C1 segment of cervical spinal cord (tissue), 14 donors: ENCODE measurements around the gene GRM8.

ENCODE experiments used
- DNase-seq, 14 donors: peaks; one replicate each; lab custom pipeline; 2025; lab: John Stamatoyannopoulos, UW

The GRM8 gene

DNA sequence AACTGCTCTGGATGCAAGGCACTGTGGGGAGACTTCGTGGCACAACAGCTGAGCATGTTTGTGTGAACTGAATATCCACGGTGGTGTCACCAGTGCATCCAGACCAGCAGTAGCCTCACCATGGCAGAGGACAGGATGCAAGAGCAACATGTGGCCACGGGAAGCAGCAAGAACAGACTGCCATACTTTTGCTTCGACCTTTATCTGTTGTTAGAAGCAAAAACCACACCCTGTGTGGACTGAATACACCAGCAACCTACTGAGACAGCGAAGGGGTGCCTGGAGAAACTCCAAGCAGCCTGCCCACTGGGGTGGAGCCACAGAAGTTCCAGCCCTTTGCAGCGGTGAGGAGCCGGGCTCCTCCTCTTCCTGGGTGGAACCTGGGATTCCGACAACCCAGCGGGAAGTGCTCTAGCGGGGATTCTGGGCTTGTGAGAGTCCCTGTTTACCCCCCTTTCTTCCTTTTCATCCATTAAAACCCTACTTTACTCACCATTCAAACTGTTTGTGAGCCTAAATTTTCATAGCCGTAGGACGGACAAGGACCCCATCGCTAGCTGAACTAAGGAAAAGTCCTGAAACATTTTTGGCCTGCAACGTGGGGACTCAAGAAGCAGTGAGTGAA is 584.9 kb downstream of the GRM8 start:
- no peak for DNase-seq

DNA sequence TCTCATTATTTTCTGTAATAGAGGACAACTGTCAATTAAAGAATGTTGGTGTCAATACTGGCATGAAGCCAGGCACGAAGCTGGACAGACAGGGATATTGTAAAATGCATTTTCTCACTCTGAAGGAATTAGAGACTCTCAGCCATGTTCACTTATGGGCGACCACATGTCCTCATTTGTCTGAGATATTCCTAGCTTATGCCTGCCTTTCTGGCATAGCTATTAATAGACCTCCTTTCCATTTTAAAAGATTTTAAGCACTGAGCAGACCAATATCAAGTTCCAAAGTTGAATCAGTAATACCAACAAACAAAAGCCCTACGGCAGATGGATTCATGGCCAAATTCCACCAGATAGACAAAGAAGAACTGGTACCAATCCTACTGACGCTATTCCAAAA is 589.9 kb downstream of the GRM8 start:
- DNase-seq: no peak

DNA sequence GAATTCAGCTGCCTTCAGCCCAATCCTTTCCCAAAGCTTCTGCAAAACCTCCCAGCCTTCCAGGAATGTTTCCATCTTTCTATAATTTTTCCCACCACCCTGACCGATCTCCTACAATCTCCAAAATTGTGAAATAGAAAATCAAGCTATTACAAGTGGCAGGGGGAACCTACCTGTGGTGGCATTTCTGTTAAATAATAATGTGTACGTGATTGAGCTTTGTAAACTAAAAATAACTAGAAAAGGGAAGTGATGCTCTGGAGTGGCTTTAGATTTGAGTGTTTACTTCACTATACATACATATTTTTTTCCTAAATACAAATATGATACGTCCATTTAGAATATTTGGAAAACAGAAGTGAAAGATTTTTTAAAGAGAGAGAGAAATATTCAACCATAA is 593.6 kb downstream of the GRM8 start:
- no peak for DNase-seq

DNA sequence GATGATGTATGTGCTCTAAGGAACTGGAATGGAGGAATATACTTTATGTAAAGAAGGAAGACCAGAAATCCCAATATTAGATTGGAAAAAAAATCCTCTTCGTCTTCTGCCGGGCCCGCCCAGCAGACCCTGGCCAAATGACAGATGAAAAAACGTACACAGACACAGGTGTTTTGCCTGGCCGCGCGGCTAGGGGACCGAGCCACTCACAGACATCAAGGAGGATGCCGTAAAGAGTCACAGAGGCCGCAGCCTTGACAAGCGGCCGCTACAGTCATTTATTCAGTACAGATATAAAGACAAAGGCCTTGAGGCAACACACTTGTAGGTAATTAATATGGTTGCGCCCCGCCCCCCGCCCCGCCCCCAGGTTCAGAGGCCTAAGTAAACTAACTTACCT is 594.1 kb downstream of the GRM8 start:
- DNase-seq: no peak

DNA sequence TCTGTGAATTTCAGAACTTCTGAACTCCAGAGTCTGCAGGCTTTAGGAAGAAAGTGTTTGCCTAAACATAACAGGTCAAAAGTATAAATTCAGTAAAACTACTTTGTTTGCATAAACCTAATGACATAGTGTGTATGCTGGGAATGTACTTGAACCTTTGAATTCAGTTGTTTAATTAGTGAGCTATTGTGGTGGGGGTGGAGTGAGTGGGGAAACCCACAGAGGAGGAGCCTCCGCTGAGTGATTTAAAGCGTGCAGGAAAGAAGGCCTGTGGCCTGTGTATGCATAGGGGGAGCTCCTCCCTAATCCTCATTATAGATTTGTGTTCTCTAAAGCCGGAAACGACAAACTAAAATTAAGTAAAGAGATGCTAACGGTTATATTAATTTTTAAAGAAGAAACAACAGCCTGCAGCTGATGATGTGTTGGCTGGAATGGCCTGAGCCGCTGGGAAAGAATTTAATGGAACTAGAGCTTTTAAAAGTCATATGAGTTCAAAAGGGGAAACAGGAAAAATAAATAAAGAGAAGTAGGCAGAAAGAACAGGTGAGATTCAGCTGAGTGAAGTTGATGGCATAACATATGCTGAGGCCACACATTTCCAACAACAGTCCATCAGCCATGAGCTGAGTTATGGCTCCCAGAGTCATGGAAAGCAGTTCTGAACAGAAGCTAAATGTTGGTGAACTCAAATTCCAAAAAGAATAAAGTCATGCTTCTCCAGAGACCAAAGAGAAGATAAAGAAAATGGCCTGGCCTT is 595.0 kb downstream of the GRM8 start:
- DNase-seq: no peak

DNA sequence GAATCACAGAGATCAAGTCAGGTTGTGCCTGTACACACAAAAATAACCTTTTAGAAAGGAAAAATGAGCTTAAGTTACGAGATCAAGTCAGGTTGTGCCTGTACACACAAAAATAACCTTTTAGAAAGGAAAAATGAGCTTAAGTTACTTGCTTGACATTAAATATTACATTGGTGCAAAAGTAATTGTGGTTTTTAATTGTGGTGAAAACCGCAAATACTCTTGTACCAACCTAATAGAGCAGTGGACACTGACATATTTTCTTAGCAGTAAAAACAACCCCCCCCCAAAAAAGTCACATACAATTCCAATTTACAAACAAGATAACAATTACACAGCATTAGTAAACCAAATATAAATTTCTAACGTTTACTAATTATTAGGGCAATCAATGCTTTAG is 595.6 kb downstream of the GRM8 start:
- no peak for DNase-seq

DNA sequence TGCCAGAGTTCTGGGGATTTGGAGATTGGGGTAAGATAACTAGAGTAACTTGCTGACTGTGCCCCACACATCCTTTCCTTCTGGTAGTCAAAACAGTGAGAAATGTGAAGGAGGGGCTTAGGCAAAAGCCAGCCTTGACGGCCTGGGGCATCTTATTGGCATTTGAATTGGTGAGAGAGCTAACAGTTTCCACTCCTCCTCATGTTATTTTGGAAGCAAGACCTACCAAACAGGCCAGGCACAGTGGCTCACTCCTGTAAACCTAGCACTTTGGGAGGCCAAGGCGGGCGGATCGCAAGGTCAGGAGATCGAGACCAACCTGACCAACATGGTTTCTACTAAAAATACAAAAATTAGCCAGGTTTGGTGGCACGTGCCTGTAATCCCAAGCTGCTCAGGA is 596.6 kb downstream of the GRM8 start:
- no peak for DNase-seq

DNA sequence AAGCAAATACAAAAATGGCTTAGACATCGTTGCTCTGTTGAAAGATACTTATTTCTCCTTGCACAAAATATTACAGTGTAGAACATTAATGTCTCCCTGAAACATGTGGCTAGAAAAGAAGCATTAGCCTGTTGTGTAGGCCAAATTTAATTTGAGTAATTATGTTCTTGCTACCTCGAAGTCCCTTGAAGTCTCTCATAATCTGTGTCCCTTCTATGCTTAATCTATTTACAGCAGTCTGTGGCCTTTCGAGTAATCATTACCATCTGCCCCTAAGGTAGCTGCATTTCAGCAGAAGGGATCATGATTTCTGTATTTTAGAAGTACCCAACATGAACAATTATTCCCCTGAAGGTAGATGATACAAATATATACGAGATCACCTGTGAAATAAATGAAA is 615.2 kb downstream of the GRM8 start:
- DNase-seq: no peak

DNA sequence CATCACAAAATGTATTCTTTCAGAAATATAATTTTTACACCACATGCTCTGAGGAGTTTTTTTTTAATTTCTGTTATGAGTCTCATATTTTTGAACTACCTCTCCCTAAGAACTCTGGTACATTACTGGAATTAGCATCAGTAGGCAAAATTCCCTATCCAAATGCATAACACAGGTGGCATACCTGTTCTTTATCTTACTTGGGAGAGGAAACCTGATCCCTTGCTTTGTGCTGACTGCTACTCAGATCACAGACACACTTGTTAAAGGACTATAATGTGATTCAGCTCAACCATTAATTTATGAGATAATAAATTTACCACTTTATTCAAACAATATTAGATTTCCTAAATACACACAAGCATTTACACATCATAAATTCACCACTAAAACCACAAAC is 617.2 kb downstream of the GRM8 start:
- DNase-seq: no peak

DNA sequence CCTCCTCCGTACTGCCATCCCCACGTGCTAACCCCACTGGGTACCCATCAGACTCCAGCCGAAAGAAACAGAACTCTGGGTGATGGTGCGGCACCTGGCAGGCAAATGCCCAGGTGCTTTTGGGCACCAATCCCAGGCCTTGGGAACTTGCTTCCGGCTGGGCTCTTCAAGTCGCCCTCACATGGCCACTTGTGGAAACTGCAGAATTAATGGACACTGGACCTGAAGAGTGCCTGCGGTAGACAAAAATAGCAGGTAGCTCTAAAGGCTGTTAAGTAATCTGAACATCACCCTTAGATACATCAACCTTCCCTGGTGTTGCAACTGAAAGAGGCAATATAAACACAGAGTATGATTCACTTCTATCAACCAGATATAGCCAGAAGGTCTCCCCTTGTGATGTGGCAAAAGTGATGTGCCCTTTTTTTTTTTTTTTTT is 644.4 kb downstream of the GRM8 start:
- DNase-seq: no peak

DNA sequence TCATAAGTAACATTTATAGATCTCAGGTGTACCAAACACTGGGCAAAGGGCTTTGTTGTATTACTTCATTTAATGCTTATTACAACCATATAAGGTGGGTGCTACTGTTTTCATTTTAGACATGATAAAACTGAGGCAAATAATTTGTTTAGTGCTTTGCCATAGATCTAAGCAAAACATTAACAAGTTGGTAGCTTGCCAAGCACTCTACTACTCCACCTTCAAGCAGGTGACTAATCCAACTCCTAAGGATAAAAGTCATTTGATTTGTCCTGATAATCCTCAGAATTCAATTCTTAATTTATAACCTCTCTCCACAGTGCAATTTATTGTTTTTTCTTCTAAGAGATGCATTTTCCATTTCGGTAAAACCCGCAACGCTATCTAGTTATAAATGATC is 646.4 kb downstream of the GRM8 start:
- DNase-seq: no peak

DNA sequence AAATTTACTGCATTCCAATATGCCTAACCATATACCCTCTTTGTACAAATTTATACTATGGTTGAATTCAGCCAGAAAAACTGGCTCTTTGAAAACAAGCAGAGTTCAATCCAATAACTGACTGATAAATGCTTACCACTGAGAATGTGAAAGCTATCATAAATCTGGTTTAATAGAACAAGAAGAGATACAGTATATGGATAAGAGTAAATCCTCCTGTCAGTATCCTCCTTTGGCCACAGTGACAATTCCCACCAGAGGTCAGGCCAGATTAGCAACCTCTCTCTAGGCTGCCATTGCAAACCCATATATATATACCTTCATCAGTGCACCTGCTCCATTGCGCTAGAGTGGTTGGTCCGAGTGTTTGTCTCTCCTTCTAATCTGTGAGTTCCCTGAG is 647.2 kb downstream of the GRM8 start:
- DNase-seq: no peak

DNA sequence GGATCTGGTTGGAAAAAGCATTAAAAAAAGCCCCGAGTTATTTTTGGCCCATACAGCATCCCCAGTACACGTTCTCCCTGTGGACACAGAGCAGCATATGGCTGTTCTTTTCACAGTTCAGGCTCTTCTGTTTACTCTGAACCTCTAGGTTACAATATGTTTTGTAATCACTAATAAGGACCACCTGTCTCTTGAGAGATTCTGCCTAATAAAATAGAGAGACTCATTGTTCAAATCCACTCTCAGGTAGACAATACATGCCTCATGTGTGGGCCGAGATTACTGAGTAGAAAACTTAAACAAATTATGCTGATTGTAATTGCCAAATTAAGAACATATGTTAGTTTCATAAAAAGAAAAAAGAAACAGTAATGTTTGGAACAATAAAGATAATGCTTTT is 647.7 kb downstream of the GRM8 start:
- no peak for DNase-seq

DNA sequence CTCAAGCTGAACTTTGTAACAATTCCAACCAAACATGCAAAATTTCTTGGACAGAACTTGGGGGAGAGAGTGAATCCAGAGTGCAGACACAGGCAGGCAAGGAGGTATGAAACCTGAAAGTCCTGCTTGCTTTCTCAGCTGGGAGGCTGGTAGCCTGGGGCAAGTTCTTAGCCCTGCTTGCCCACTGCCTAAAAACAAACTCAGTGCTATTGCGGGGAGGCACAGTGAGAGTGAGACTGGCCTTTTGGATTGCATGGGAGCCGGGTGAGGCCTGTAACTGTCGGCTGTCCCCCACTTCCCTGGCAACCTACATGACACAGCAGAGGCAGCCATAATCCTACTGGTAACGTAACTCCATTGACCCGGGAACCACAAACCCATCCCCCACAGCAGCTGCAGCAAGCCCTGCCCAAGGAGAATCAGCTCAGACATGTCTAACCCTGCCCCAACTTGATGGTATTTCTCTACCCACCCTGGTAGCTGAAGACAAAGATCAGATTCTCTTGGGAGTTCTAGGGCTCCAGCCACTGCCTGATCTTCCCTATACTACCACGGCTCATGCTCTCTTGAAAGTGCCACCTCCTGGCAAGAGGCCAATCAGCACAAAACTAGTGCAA is 663.6 kb downstream of the GRM8 start:
- DNase-seq: no peak

DNA sequence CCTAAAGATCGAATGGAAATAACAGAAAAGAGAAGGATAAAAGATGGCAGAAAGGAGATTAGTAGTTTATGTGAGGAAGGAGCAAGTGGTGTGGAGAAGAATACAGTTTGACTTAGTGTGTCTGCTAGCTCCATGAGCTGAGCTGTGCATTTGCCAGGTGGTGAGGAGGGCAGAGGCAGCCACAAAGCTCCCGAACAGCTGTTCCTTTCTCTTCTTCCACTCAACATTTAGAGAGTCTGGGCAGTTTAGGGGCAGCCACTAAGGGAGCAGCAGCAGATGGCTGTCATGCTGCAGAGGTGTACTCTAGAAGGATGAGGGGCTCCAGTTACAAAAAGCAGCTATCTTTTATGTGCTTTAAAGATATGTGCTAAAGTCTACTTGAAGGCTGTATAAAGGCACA is 674.4 kb downstream of the GRM8 start:
- no peak for DNase-seq

DNA sequence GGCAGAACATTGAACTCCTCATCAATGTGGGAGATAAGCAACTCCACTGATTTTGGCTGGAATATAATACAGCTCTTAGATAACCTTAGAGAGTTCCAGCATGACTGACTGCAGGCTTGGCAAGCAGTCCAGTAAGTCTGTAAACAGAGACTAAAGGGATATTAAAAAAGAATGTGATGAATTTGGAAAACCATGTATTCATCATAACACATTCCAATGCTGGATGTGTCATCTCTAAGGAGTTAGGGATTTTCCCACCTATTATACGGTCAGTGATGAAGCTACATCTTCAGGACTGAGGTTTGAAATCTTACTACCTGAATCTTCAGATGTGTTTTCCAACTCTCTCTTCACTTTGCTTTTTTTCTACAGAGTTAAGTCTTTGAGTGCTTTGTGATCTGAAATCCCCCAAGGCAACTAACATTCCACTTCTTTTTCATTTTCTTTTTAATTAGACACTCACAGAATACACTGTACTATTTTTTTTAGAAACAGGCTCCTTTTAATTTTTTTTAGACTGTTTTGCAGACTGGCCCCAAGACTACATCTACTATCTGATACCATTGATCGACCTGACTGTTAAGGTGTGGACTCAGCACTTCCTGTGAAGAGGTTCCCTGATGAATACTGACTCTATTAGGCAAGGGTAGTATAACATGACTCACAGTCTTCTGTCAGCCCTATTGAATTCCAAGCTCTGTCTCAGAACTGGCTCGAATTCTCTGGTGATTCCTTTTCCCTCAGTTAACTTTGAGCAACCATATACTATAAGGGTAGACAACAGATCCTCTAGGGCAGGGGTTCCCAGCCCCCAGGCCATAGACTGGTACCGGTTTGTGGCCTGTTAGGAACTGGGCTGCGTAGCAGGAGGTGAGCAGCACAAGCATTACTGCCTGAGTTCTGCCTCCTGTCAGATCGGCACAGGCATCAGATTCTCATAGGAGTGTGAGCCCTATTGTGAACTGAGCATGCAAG is 678.2 kb downstream of the GRM8 start:
- no peak for DNase-seq

DNA sequence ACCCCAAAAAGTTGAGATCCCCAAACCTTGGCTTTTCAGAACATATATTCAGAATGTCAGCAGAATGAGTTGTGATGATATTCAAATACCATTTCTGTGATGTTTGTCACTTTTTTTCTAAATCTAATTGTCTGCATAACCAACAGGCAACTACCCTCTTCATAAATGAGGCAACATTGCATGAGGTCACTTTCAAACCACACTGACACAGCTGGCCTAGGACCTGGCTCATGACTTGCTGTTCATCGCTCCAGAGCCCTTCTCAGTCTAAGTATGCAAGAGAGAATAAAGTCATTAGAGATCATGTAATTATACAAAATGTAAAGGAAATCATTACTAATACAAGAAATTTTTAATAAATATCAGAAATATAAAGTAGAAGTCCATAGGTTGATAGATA is 681.9 kb downstream of the GRM8 start:
- no peak for DNase-seq

DNA sequence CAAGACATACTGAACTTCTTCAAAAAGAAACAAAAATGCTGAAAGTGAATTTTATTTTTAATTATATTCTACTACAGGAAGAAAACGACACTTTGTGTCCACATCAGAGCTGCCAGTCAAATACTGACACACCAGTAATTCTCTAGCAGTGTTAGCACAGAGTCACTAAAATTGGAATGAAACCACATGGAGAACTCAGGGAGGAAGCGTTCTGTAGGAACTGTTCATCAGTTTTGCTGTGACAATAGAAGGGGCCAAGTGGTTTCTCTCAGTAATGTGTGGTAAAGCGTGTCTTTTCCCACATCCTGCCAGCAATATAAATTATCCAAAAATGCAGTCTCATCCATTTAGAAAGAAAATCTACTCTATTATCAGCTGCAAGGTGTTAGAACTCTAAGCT is 683.3 kb downstream of the GRM8 start:
- DNase-seq: no peak

DNA sequence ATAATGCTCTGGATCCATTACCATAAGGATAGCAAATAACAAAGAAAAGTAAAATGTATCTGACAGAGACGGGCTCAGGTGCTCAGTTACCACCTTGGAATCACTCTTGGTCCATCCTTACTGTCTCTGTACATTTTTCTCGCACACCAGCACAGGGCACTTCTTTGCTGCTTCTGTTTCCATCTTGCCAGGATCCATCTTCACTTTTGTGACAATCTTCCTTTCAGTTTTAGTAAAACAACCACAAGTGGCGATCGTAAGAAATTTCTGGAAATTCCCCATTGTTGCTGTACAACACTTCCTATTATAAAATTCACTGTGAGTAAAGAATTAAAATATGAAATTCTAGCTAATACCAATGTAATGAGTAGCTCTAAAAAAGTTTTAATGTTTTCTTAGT is 695.5 kb downstream of the GRM8 start:
- no peak for DNase-seq

DNA sequence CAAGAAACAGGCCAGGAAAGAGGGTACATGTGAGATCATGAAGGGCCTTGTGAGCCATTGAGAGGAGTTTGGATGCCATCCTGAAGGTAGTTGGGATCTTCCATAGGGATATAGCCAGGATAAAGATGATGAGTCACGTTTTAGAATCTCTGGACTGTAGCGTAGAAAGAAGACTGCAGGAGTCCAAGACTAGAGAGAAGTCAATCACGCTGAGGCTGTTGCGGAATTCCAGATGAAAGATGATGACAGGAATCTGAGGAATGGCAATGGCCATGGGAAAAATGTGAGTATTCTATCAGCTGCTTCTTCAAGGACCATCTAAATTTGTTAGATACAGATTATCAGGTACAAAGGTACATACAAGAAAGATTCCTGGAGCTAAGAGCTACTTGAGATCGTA is 711.3 kb downstream of the GRM8 start:
- DNase-seq: no peak

DNA sequence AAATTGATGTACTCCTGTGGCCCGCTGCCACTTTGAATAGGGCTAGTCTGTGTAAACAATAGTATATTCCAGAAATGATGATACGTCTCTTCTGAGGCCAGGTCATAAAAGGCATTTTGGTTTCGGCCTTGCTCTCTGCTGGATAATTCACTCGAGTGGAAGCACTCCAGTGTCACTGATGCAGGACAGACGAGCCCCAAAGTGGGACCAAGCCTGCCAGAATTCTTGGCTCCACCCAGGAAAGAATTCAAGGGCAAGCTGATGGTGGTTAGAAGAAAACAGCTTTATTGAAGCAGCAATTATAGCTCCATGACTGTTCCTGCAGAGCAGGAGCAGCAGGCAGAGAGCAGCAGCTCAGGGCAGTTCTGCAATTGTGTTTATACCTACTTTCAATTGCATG is 717.6 kb downstream of the GRM8 start:
- no peak for DNase-seq

DNA sequence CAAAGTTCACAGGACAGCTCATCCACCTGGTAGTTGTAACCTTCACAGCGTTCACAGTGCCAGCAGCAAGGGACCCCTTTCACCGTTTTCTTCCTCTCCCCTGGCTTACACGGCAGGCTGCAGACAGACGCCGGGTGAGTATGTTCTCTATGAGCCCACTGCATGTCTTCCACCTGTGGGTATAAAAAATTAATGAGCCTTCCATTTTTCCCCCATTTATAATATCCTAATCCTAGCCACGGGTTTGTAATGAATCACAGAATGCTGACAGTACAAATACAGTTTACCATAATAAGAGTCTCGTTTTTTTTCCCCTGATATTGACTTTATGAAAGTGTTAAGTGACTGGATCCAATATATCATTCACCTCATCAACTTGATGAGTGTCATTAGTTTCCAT is 719.0 kb downstream of the GRM8 start:
- DNase-seq: no peak
